ENCODE measurements around the gene PMEPA1.

PMEPA1 gene, protein sequence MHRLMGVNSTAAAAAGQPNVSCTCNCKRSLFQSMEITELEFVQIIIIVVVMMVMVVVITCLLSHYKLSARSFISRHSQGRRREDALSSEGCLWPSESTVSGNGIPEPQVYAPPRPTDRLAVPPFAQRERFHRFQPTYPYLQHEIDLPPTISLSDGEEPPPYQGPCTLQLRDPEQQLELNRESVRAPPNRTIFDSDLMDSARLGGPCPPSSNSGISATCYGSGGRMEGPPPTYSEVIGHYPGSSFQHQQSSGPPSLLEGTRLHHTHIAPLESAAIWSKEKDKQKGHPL

DNA sequence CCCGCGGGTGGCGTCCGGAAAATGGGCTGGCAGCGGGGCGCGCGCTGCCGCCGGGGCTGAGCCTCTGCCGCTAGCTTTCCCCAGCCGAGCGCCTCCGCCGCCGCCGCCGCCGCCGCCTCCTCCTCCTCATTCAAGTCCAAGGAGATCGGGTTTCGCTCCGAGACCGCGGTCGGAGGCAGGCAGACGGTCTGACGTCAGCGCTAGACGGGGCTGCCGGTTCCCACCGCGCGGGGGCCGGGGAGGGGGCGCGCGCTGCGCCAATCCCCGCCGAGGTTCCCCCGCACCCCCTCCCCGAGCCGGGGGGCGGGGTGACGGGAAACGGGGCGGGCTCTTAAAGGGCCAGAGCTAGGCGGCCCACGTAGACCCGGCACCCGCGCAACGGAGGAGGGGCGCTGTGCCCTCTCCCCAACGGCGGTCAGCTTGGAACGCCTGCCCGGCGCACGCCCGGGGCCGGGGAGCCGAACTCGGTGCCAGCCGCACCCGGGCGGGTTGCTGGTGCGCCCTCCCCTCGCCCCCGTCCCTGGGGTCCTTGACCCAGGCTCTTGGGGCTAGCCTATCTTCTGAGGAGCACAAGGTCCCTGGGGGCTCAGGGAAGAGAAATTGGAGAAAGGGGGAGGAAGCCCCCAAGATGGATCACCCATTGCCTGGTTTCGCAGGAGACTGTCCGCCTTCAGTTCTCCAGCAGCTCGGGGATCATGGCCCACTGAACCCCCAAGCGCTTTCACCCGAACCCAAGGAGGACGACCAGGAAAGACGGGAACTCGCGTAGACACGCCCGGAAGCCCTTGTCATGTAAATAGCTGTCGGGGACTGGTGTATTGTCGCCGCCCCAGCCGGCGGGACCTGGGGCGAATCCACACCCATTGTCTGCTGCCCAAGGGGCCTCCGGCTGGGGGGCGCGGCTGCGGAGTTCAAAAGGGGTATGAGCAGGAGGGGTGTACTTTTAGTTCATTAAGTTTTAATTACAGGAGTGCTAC, at the start of gene PMEPA1:
Gene PMEPA1, minus strand, starts transcription at position 193 of the 977 bp plus-strand sequence. CDS start 433 bp downstream, outside the sequence.
- peak; percentile 81 for DNase-seq

DNA sequence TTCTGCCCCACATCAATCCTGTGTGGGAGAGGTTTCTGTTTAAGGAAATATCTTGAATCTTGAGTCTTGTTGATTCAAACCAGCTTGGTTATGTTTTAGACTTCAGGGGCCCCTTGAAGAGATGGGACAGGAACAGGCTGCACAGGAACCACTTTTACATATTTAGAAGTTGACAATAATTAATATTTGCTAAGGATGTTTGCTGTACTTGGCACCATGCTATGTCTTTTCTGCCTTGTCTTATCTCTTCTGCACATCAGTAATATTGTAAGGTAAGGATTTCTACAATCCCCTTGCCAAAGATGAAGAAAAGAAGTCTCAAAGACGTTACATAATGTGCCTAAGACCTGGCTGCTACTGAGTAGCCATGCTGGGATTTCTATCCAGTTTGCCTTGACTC, 48.0 kb upstream of the PMEPA1 start:
- DNase-seq: no peak

DNA sequence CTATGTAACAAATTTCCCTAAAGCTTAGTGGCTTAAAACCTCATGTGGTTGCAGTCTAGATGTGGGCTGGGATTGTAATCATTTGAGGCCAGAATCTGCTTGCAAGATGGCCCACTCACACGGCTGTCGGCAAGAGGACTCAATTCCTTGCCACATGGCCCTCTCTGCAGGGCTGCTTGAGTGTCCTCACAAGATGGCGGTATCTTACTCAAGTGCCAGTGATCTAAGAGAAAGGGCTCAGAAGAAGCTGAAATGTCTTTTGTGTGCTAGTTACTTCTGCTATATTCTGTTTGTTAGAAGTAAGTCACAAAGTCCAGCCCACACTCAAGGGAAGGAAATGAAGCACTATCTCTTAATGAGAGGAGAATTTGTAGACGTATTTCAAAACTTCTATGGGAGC, 47.1 kb upstream of the PMEPA1 start:
- DNase-seq: no peak

DNA sequence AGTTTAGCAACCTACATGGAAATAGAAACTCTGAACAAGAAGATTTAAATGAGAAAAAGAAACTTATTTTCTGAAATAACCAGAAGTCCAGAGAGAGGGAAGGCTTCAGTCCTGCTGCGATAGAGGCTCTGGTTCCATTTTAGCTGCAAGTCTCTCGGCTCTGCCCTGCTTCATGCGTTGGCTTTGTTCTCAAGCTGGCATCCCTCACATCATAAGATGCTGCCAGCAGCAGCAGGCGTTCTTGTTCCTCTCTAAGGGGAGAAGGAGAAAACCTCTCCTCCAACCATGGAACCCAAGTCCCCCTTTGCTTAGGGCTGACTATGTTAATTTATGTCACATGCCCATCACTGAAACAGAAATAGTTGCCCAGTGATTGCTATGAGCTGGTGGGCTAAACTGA, 46.4 kb upstream of the PMEPA1 start:
- DNase-seq: no peak

DNA sequence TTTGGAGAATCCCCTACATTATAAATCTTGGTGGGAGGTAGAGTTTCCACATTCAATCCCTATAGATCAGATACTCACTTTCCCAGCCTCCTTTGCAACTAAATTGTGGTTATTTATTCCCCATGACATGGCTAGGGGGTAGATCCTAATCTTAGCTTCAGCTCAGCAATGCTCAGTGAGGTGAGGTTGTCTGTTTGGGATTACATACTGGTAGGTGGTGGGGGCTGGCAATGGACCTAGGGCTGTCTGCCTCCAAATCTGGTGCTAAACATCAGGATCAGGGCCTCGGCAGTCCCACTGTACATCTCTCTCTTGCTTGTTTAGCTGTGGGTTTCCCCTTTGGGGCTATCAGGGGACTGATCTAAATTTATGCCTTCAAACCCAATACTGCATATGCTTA, 45.8 kb upstream of the PMEPA1 start:
- DNase-seq: no peak

DNA sequence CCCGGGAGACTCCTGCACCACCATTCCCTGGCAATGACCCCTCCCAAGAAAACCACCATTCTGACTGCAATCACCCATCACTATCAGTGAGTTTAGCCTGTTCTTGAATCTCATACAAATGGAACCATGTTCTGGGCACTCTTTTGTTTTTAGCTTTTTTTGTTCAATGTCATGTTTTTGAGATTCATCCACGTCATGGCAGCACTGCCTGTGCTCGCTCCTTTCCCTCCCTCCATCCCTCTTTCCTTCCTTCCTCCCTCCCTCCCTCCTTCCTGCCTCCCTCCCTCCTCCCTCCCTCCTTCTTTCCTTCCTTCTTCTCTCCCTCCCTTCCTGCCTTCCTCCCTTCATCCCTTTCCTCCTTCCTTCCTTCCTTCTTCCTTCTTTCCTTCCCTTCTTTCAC, 44.4 kb upstream of the PMEPA1 start:
- no peak for DNase-seq

DNA sequence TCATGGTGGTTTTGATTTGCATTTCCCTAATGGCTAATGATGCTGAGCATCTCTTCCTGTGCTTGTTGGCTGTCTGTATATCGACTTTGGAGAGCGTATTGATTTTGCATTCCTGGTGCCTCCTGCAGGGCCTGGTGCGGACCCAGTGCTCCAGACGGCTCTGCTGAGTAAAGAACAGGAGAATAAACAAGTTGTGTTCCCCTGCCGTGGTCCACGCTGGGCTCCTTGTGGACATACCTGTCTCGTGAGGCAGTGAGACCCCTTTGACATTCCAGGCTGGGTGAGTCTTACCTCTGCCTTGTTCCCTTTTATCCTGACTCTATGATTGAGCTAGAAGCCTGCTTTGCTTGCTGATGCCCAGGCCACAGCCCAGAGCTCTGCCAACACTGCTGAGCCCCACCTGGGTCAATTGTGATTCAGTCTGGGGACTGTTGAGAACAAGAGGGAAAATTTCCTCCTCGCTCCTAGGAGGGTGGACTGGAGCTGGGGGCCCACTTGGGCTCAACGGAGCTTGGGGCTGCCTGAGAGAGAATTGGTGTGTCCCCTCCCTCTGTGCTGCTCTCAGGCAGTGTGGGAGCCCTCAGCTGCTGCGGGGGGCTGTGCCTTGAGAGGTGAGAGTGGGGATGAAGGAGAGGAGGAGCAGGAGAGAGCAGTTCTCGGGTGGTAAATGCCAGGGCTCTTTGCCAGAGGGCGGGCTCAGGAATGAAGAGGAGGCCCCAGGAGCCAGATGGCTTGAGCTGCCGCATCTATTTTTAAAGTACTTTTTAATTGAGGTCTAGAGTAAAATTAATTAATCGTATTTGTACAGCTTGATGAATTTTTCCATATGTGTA, 43.7 kb upstream of the PMEPA1 start:
- no peak for DNase-seq

DNA sequence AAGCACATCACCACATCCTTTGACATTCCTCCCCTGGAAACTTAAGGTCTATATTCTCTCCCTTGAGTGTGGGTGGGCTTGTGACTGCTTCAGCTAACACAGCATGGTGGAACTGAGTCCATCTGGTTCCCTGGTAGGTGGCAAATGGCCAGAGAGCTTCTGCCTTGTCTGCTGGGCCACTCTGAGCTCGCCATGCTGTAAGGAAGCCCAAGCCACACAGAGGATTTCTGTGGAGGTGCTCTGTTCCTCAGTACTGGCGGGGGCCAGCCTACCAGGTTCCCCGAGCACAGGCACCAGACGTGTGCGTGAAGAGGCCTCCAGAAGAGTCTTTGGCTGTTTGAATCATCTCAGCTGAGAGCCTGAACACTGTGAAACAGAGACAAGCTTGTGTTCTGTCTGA, 41.6 kb upstream of the PMEPA1 start:
- no peak for DNase-seq

DNA sequence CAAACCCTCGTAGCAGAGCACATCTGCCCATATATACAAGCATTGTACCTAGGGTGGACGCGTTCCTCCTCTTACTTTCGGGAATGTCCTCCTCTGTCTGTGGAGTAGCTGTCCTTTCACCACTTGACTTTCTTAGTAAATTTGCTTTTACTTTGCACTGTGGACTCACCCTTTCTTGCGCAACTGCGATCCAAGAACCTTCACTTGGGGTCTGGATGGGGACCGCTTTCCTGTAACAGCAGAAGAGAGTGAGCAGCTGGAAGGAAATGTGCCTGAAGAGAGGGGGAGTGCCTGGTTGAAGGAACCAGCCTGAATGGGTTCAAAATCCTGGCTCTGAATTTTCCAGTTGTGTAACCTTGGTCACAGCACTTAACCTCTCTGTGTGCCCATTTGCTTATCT, 40.1 kb upstream of the PMEPA1 start:
- no peak for DNase-seq

DNA sequence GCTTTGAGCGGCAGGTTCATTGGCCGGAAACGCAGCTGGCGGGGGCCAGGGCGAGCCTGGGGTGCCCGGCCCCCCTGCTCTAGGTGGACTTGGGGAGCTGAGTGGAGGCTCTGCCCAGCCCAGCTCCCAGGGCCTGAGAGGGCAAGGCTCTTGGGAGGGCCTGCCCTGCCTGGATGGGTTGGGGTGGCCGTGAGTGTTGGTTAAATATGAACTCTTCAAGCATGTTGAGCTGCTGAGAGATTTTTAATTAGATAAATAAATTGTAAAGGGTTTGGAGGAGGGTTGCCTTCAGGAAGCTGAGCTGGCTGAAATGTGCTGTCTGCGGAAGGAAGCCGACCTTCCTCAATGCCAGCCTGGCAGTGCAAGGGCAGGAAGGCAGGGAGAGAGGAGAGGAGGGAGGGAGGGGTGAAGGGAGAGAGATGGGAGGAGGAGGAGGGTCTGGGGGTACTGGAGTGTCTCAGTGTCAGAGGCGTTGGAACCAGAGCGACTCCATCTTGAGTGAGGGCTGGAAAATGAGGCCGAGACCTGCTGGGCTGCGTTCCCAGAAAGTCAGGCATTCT, 39.4 kb upstream of the PMEPA1 start:
- no peak for DNase-seq

DNA sequence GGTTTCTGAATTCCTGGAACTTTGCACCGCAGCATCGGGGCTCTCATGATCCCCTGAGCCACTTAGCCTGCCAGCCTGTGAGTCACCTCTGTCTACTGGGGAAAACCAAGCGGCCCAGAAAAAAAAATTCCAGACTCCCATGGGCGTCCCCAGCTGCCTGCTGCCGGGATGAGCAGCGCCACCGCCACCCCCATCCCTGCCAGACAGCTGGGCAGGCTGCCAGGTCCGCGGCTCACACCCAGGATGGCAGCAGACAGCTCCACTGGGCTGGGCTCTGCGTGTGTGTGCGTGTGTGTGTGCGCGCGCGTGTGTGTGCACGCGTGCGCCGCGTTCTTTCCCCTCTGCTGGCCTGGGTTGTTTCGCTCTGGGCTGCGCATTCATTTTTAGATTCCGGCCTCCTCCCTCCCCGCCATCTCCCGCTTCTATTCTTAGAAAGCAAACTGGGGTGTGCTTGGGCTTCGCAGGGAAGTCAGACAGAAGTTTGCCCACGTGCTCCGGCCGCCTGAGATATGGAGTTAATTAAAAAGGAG, 38.9 kb upstream of the PMEPA1 start:
- DNase-seq: peak; percentile 33

DNA sequence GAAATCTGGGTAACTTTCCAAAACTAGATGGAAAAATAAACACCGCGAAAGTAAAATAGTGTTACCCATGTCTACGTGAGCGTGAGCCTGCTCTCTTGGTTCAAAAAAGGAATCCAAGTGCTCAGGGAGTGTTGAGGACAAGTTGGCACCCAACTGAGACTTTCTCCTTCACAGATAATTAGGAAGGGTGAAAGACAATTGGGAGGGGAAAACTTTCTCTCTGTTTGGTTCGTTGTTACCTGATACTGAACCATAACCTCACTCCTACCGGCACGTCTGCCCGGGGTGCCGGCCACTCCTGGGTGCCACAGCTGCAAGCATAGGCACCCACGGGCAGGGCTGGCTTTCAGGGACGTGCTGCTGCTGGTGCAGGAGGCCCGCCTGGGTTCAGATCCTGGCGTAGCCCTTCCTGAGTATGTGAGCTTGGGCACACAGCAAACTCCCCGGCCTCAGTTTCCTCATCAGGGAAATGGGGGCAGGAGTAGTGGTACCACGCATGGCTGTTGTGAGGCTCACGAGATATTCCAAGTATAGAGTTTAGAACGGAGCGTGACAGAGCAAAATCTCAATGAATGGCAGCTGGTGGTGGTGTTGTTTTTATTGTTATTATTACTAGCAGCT, 38.2 kb upstream of the PMEPA1 start:
- no peak for DNase-seq

DNA sequence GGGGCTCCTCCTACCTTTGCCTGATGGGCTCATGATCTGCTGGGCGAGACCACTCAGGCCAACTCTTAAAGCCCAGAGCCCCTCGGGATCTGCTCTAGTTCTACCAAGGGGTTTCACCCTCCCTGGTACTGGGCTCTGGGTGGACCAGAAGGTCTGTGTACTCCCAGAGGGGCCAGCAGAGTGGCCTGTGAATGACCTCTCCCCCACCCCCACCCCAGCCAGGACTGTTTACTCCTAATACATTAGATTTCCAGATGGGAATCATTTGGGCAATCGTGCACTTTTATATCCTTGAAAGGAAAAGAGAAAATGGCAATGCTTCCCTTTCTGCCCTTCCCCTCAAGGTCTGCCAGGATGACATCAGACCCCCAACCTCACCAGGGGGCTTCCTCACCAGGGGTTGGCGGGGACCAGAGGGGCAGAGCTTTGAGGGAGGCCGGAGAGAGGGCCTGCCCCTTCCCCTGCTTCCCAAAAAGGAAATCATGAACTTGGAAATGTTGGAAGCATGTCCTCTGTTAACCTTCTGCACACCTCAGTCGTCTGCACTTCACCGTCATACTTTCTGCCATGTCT, 37.1 kb upstream of the PMEPA1 start:
- no peak for DNase-seq

DNA sequence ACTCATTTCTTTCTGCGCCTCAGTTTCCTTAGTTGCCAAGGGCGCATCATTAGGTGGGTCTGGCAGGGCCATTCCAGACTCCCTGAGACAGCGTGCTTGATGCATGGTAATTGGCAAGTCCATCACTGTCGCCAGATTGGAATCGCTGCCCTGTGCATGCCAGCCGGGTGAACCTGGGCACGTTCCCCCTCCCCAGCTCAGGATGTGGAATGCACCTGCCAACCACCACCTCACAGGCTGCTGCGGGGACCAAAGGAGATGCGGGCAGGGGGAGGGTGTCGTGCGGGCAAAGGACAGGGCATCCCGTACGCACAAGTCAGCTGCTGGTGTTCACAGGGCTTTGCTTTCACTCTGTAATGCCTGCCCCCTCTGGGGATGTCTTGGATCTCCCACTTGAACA, 36.4 kb upstream of the PMEPA1 start:
- no peak for DNase-seq

DNA sequence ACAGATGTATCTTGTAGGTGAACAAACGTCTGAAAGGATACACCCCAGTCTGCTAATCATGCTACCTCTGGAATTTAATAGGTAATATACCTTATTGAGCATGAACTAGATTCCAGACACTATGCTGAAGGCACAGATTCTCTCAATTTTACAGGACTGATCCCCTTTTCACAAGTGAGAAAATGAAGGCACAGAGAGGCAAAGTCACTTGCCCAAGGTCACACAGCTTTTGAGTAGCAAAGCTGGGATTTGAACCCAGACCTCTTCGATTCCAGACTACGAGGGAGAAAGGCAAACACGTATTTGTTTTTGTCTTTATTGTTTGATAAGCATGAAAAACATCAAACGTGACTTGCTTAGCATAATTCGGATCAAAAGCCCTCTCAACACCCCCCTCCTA, 34.4 kb upstream of the PMEPA1 start:
- DNase-seq: no peak

DNA sequence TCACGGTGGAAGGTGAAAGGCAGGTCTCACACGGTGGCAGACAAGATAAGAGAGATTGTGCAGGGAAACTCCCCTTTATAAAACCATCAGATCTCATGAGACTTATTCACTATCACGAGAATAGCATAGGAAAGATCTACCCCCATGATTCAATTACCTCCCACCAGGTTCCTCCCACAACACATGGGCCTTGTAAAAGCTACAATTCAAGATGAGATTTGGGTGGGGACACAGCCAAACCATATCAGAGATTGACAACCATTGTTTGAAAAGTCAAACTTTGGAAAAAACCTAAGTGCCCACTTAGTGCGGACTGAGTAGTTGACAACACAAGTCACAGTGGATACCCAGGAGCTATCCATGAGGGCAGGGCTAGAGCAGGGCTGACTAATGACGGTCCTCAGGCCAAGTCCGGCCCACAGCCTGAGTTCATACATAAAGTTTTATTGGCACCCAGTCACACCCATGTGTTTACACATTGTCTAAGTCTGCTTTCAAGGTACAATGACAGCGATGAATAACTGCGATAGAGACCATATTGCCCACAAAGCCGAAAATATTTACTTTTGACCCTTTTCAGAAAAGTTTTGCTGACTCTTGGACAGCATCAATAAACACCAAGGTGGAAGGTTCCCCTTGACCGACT, 33.8 kb upstream of the PMEPA1 start:
- DNase-seq: no peak

DNA sequence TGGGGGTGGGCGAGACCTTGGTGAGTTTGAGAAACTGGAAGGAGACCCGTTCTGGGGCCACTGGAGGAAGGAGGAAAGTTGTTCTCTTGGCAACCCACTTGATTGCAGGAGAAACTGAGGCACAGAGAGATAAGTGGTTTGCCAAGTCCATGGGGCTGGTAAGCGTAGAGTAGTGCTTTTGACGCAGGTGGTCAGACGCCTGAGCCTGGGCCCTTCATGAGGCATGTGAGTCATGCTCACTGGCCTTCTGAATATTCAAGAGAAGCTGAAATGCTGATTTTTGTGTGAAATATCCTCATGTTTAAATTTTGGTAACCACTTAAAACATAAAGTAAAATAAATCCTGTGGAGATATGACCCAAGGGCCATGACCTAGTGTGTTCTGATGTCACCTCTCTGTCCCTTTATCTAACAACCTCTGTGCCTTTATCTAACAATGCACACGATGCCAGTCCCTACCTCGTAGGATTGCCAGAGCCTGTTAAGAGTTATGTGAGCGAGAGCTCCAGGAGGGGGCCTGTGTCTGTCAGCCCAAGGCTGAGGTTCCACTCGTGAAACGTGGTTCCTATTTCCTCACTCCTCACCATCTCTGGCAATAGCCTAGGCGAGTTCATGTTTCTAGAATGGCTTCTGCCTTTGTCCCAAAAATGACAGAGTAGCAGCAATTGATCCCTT, 32.8 kb upstream of the PMEPA1 start:
- DNase-seq: no peak

DNA sequence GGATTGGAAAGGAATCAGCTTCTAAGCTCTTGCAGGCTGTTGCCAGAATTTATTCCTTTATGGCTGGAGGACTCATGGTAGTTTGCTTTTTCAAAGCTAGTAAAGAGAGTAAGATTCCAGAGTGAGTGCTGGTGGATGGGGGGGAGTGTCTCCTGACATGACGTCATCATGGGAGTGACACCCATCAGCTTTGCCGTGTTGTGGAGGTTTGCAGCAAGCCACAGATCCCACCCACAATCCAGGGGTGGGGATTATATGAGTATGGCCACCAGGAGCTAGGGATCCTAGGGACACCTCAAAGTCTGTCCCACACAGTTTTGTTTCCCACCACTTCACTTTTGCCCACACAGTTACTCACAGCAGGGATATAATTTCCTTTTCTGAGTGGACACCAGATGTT, 28.7 kb upstream of the PMEPA1 start:
- no peak for DNase-seq

DNA sequence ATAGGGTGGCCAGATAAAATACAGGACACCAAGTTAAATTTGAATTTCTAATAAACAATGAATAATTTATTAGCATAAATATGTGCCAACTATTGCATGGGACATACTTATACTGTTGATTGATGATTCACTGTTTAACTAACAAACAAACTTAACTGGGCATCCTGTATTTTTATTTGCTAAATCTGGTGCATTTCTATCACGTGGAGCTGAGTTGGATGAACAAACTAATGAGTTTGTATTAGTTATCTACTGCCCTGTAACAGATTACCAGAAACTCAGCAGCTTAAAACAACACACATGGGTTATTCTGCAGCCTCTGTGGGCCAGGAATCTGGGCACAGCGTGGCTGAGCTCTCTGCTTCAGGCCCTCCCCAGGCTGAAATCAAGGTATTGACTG, 28.2 kb upstream of the PMEPA1 start:
- DNase-seq: no peak

DNA sequence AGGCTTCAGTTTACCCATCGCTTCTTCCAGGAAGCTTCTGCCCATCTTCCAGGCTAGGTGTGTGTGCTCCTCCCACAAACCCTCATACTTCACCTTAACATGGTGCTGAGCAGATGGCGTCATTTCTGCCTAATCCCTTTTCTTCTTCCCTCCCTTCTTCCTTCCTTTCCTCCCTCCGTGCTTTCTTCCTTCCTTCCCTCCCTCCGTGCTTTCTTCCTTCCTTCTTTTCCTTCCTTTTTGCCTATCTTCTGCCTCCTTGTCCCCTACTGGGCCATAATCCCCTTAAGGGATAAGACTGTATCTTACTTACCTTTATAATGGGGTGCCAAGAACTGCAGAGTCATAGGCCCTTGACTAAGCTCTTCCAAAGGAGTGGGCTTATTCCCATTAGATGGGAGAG, 27.5 kb upstream of the PMEPA1 start:
- DNase-seq: no peak

Data from NCI-H1048 (cell line).